GM19351 (cell line): ENCODE results near the gene PAWR.
"Not testable (repeated sequence)": the region's sequence is repeated elsewhere in the genome, so short reads cannot be mapped to it uniquely, and the experiment has no call there.

Experiments used
- ATAC-seq: cut with Tn5 transposase; IDR thresholded peaks from one replicate; pipeline ENCODE4 v1.9.1; 2021; ENCODE audit warnings: mild to moderate bottlenecking, moderate library complexity; ENCODE audit not compliant: unreplicated experiment

The PAWR gene

DNA sequence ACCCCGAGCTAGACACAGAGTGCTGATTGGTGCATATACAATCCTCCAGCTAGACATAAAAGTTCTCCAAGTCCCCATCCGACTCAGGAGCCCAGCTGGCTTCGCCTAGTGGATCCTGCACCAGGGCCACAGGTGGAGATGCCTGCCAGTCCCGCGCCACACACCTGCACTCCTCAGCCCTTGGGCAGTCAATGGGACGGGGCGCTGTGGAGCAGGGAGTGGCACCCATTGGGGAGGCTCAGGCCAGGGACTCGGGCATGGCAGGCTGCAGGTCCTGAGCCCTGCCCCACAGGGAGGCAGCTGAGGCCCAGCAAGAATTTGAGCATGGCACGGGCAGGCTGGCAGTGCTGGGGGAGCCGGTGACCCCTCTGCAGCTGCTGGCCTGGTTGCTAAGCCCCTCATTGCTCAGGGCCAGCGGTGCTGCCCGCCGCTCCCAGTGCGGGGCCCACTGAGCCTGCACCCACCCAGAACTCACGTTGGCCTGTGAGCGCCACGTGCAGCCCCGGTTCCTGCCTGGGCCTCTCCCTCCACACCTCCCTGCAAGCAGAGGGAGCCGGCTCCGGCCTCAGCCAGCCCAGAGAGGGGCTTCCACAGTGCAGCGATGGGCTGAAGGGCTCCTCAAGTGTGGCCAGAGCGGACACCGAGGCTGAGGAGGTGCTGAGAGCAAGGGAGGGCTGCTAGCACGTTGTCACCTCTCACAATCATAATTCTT, 136.7 kb downstream of the PAWR start:
- ATAC-seq = no peak

- no peak for ATAC-seq
Measured at GRCh38 chr12:79552192-79552591, 138.6 kb downstream of the PAWR start.

GRCh38 chr12:79549531-79550271, 141.1 kb downstream of the PAWR start:
- ATAC-seq = no peak

DNA sequence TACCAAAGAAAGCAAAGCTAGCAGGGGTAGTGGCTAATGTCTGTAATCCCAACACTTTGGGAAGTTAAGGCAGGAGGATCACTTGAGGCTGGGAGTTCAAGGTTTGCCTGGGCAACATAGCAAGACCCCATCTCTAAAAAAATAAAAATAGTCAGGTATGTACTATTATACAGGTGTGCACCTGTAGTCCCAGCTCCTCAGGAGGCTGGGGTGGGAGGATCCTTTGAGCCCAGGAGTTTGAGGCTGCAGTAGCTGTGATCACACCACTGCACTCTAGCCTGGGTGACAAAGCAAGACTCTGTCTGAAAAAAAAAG, 142.2 kb downstream of the PAWR start:
- no peak for ATAC-seq

DNA sequence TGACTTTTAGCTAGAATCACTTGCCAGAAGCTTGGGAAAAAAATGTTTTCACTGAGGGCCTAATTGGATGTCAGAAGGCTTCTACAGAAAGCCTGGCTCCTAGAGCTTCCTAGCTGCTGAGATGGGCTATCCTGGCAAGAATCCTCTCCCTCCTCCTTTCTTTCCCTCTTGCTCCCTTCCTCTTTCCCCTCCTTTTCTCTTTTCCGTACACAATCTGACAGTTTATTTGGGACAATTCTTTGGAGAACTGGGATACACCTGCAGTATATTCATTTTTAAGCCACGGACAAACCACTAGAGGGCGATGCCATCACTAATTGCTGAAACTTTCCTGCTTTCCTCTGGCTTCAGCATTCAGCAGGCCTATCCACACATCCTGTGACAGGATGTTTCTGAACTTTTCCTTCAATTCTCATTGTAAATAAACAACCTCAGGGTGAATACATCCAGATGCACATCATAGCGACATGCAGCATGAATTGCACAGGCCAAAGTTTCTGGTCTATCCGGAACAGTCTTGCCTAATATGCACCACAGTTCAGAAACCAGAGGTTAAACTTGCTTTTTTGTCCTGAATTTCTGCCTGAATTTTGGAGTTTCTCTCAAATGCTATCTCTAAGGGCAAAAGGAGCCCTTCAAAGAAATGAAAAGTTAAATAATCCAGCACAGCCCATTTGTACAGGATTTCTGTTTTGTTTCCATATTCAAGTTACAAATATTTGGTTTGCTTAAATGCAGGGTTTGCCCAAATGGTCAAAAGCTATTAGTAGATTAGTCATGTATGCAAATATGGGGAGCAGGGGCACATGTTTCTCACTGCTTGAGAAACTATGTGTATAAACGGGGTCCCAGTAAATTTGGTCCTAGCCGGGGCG, 142.8 kb downstream of the PAWR start:
- peak; percentile 74 for ATAC-seq

DNA sequence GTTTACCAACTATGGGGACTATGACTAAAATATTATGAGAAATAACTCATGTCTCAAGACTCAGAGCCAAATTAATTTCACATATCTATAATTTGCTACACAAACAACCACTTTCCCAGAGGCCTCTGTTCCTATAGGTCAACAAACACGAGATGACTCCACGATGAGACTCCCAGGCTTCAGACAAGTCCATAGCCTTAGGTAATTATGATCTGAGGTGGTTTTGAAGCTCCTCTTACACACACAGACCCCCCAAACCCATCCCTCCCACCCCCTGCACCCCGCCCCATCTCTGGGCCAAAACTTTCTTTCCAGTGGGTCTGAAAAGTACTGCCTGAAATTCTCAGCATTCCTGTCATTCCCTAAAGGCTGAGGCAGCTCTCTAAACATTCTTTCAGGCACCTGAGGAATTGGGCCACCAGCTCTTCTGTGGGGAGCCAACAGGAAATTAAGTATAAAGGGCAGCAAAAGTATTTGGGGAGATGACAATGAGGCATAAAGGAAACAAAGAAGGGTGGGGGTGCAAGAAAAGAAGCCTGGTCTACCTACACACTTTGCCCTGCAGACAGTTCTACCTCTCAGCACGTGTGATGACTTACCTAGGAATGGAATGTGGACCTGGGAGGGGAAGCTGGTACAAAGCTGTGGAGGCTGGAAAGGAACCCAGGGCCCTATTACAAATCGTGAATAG, 143.6 kb downstream of the PAWR start:
- no peak for ATAC-seq

GRCh38 chr12:79546466-79547043, 144.2 kb downstream of the PAWR start:
- no peak for ATAC-seq

GRCh38 chr12:79544439-79544838, 146.3 kb downstream of the PAWR start:
- not testable (repeated sequence) for ATAC-seq

DNA sequence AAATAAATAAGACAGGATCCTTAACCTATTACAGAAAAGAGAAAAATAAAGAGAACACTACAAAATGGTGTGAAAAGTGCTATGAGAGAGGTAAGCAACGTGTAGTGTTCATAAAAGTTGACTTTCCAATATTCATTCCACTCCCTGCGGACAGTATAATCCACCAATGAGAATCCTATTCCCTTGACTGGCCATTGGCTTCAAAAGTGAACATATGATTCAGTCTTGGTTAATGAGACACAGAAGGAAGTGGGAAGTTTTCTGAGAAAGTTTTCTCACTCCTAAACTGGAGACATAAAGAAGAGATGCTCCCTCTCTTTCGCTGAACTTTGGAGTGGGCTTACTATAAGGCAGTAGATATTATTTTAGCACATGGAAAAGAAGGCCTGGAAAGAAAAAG, 153.1 kb downstream of the PAWR start:
- no peak for ATAC-seq

GRCh38 chr12:79535751-79536150, 155.0 kb downstream of the PAWR start:
- no peak for ATAC-seq
